Measurements from ENCODE around the gene SORD.
"Not testable (repeated sequence)": the region's sequence is repeated elsewhere in the genome, so short reads cannot be mapped to it uniquely, and the experiment has no call there.

Gene SORD

GRCh38 chr15:45094358-45094730 lies 71.3 kb downstream of the SORD start:
- no peak for DNase-seq

- no peak for DNase-seq
These were observed 72.7 kb downstream of the SORD start for GRCh38 chr15:45095661-45096060.

- DNase-seq = no peak
These were observed 74.5 kb downstream of the SORD start for GRCh38 chr15:45097466-45097865.

GRCh38 chr15:45099549-45100165 lies 76.7 kb downstream of the SORD start:
- no peak for DNase-seq

- DNase-seq = no peak
These were observed 78.1 kb downstream of the SORD start for GRCh38 chr15:45100884-45101625.

GRCh38 chr15:45101749-45102148 lies 78.8 kb downstream of the SORD start:
- DNase-seq = no peak

GRCh38 chr15:45102226-45102625 lies 79.2 kb downstream of the SORD start:
- no peak for DNase-seq

GRCh38 chr15:45104170-45104569 lies 81.2 kb downstream of the SORD start:
- DNase-seq = not testable (repeated sequence)

- no peak for DNase-seq
These were observed 82.6 kb downstream of the SORD start for GRCh38 chr15:45105586-45105985.

GRCh38 chr15:45106002-45106790 lies 83.2 kb downstream of the SORD start:
- DNase-seq = no peak

GRCh38 chr15:45107941-45108630 lies 85.1 kb downstream of the SORD start:
- no peak for DNase-seq

- DNase-seq = no peak
These were observed 87.3 kb downstream of the SORD start for GRCh38 chr15:45110256-45110820.

- no peak for DNase-seq
These were observed 88.6 kb downstream of the SORD start for GRCh38 chr15:45111390-45112142.

GRCh38 chr15:45112143-45112590 lies 89.2 kb downstream of the SORD start:
- DNase-seq = no peak

- no peak for DNase-seq
These were observed 89.8 kb downstream of the SORD start for GRCh38 chr15:45112591-45113379.

- DNase-seq = no peak
These were observed 90.5 kb downstream of the SORD start for GRCh38 chr15:45113380-45113990.

GRCh38 chr15:45114076-45114750 lies 91.2 kb downstream of the SORD start, which contains the start of the genes DUOX2 and DUOXA2:
Gene DUOX2, minus strand, starts transcription at chr15:45114172. Its CDS starts 761 bp downstream, at chr15:45113411.
Gene DUOXA2, plus strand, starts transcription at chr15:45114326. Its CDS starts 280 bp downstream, at chr15:45114606.
- DNase-seq = no peak

GRCh38 chr15:45114751-45115085 lies 91.7 kb downstream of the SORD start:
- DNase-seq = no peak

GRCh38 chr15:45115312-45115820 lies 92.4 kb downstream of the SORD start:
- no peak for DNase-seq
